B cell (primary cell): ENCODE data around the gene LSM12. TPM values are rescaled to one million over a fixed set of nuclear protein-coding genes. Genes with fewer than 3 reads are reported as not detected.

ENCODE experiments used
- ATAC-seq: fragments of 200-7000 bp; cut with Tn5 transposase; one replicate; pipeline ENCODE4 v1.10.0; 2021; ENCODE audit warnings: low read depth, mild to moderate bottlenecking, moderate number of reproducible peaks, moderate library complexity
- CTCF ChIA-PET: fragments of 350-600 bp; sonication (Branson Sonifier 250); formaldehyde crosslinking; loops from one replicate; lab custom pipeline; 2021; ENCODE audit warnings: antibody characterized with exemption, inconsistent platforms; lab: Charles Lee
- POLR2A ChIA-PET: fragments of 350-600 bp; sonication (Branson Sonifier 250); formaldehyde crosslinking; loops from one replicate; lab custom pipeline; 2021; ENCODE audit warnings: antibody characterized with exemption; lab: Charles Lee
- DNase-seq: peaks from one replicate; pipeline ENCODE4 v3.0.0; 2013
- H2AFZ ChIP-seq: 2 replicates; pipeline ENCODE4 v1.6.1; 2012; ENCODE audit warnings: mild to moderate bottlenecking, low read depth, low read length; ENCODE audit not compliant: insufficient read depth, poor library complexity, severe bottlenecking
- H3K27ac ChIP-seq, 2 donors: 1 replicate in 1 of 2; 2 replicates in 1 of 2; pipeline ENCODE4 v1.5.1; 2012 to 2013; ENCODE audit warnings: low read length in 2 of 2, mild to moderate bottlenecking in 2 of 2, moderate library complexity in 1 of 2
- H3K27me3 ChIP-seq, 4 experiments: fragments of 200-600 bp in 1 of 4; sonication (generic) in 1 of 4; replicated peaks in 1 of 4; 1 replicate in 2 of 4; 2 replicates in 2 of 4; pipeline versions ENCODE4 v1.6.1 to v1.7.0; 2013 to 2016; ENCODE audit warnings: low read length in 3 of 4, mild to moderate bottlenecking in 2 of 4, mixed read lengths in 1 of 4, moderate library complexity in 1 of 4; ENCODE audit not compliant: insufficient read depth in 4 of 4, control insufficient read depth in 3 of 4; ENCODE audit errors: control extremely low read depth in 1 of 4
- H3K36me3 ChIP-seq, 2 experiments: replicated peaks in 1 of 2; 1 replicate in 1 of 2; 2 replicates in 1 of 2; pipeline versions ENCODE4 v1.6.1 to v1.7.1; 2013; ENCODE audit warnings: low read length in 1 of 2; ENCODE audit not compliant: insufficient read depth in 2 of 2, control insufficient read depth in 1 of 2; ENCODE audit errors: control extremely low read depth in 1 of 2, extremely low read depth in 1 of 2
- H3K4me1 ChIP-seq, 2 donors: fragments of 200-600 bp in 1 of 2; sonication (generic) in 1 of 2; 1 replicate in 1 of 2; 2 replicates in 1 of 2; pipeline versions ENCODE4 v1.5.1 to v1.6.1; 2013 to 2017; ENCODE audit warnings: low read length in 2 of 2; ENCODE audit not compliant: control insufficient read depth in 2 of 2, insufficient read depth in 2 of 2
- H3K4me2 ChIP-seq: replicated peaks from 2 replicates; pipeline ENCODE3; 2012; ENCODE audit warnings: mild to moderate bottlenecking, low read depth, low read length; ENCODE audit not compliant: poor library complexity, severe bottlenecking
- H3K4me3 ChIP-seq, 5 experiments: fragments of 200-600 bp in 1 of 5; sonication (generic) in 1 of 5; 1 replicate in 3 of 5; 2 replicates in 2 of 5; pipeline versions ENCODE4 v1.5.1 to v1.7.0; 2011 to 2016; ENCODE audit warnings: low read length in 4 of 5, mild to moderate bottlenecking in 4 of 5, low read depth in 2 of 5, control low read depth in 1 of 5, moderate library complexity in 1 of 5; ENCODE audit not compliant: insufficient read depth in 1 of 5; ENCODE audit errors: control extremely low read depth in 1 of 5, extremely low read depth in 1 of 5
- H3K79me2 ChIP-seq: fragments of 200-600 bp; sonication (generic); one replicate; pipeline ENCODE4 v1.6.0; 2016; ENCODE audit warnings: low read length; ENCODE audit not compliant: control insufficient read depth, insufficient read depth
- H3K9ac ChIP-seq: fragments of 200-600 bp; sonication (generic); 2 replicates; pipeline ENCODE4 v1.6.1; 2017; ENCODE audit warnings: mild to moderate bottlenecking, low read length, moderate library complexity
- H3K9me3 ChIP-seq, 3 donors: one replicate each; pipeline versions ENCODE4 v1.6.1 to v1.7.1; 2013; ENCODE audit warnings: low read length in 2 of 3; ENCODE audit not compliant: control insufficient read depth in 2 of 3, insufficient read depth in 1 of 3; ENCODE audit errors: control extremely low read depth in 1 of 3
- H4K20me1 ChIP-seq: 2 replicates; pipeline ENCODE4 v1.6.0; 2012; ENCODE audit warnings: mild to moderate bottlenecking, low read length; ENCODE audit not compliant: insufficient read depth, control insufficient read depth, poor library complexity, severe bottlenecking
- H3K27ac Mint-ChIP-seq: one replicate; pipeline ENCODE4 v1.8.0; 2021; ENCODE audit warnings: mixed read lengths
- H3K27me3 Mint-ChIP-seq: one replicate; pipeline ENCODE4 v1.8.0; 2021; ENCODE audit warnings: mixed read lengths
- H3K4me1 Mint-ChIP-seq: one replicate; pipeline ENCODE4 v1.8.0; 2021; ENCODE audit warnings: mixed read lengths
- H3K4me3 Mint-ChIP-seq: one replicate; pipeline ENCODE4 v1.8.0; 2021; ENCODE audit warnings: mixed read lengths
- H3K9me3 Mint-ChIP-seq: one replicate; pipeline ENCODE4 v1.8.0; 2022; ENCODE audit warnings: mixed read lengths; ENCODE audit not compliant: insufficient read depth
- EZH2 ChIP-seq: IDR thresholded peaks from 2 replicates; pipeline ENCODE4 v1.6.1; 2012; ENCODE audit warnings: borderline replicate concordance, low read depth, mild to moderate bottlenecking, moderate library complexity, low read length; ENCODE audit not compliant: insufficient read depth, poor library complexity, severe bottlenecking
- WGBS: methylation state at CpG from one replicate; pipeline ENCODE4 v1.1.5; 2013; ENCODE audit warnings: missing lambda C conversion rate; ENCODE audit not compliant: insufficient coverage; 5-methylcytosine and 5-hydroxymethylcytosine counted together
- intact Hi-C: fragments of 100-400 bp; cut with micrococcal nuclease; formaldehyde crosslinking; loops from one replicate; pipeline ENCODE4 v1.10.0; 2022
- polyA plus RNA-seq: library from polyadenylated mRNA; depleted of rRNA; stranded (reverse); fragments of >200 nt; gene quantifications from 2 replicates; pipeline ENCODE4 v1.2.3, GENCODE V29; 2012
- total RNA-seq, 2 donors: library from RNA; stranded (reverse); fragments of 120-200 nt in 1 of 2; gene quantifications; 1 replicate in 1 of 2; 2 replicates in 1 of 2; pipeline versions ENCODE4 v1.2.3 to v1.2.4, GENCODE V29; 2013 to 2022
- TF ChIP-seq, protein P1 (sequence below): fragments of 200-600 bp; IDR thresholded peaks from one replicate; pipeline ENCODE4 v1.8.0; 2022; ENCODE audit warnings: antibody characterized with exemption, mild to moderate bottlenecking

The LSM12 gene
- total and polyA plus RNA-seq, 2 donors (not counting 1 experiment from before 2014, with no cell fraction given): 16.8 to 31.2 TPM

DNA sequence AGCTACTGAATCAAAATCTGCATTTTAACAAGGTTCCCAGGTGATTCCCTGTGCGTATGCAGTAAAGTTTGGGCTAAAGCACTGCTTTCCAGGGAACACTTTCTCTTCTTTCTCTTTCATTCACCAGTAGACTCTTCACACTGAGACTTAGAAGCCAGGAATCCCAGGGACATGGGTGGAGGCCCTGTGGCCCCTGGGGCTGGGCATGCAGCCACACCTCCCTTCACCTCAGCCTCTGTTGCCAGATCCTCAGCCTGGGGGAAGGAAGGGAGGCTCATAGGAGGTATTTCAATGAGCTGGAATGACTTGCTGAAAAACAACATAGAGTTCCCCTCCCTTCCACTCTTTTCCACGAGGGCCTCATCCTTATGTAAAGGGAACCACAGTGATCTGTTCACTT, 5.3 kb upstream of the LSM12 start:
- Histone ChIP-seq H3K79me2 (peaks cover 24% of the 10 kb centered on the region), H3K9ac (no peak overlapping the region), H3K9me3 (no peaks in the 10 kb centered on the region), H3K27ac (peak overlapping the region in 1 of 2 donors; percentile 65), H3K4me1 (peaks cover 19 to 25% of the 10 kb centered on the region in 2 donors), H4K20me1 (no peaks in the 10 kb centered on the region), H3K4me2 (peak overlapping the region; percentile 90), H3K4me3 (no peak overlapping the region), H3K36me3 (peaks cover 0 to 23% of the 10 kb centered on the region in 2 experiments), H2AFZ (no peak overlapping the region), H3K27me3 (no peaks in the 10 kb centered on the region)
- TF ChIP-seq EZH2: no peak
- TF ChIP-seq, protein P1, sequence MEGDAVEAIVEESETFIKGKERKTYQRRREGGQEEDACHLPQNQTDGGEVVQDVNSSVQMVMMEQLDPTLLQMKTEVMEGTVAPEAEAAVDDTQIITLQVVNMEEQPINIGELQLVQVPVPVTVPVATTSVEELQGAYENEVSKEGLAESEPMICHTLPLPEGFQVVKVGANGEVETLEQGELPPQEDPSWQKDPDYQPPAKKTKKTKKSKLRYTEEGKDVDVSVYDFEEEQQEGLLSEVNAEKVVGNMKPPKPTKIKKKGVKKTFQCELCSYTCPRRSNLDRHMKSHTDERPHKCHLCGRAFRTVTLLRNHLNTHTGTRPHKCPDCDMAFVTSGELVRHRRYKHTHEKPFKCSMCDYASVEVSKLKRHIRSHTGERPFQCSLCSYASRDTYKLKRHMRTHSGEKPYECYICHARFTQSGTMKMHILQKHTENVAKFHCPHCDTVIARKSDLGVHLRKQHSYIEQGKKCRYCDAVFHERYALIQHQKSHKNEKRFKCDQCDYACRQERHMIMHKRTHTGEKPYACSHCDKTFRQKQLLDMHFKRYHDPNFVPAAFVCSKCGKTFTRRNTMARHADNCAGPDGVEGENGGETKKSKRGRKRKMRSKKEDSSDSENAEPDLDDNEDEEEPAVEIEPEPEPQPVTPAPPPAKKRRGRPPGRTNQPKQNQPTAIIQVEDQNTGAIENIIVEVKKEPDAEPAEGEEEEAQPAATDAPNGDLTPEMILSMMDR: no peak
- ATAC-seq (no peak), DNase-seq (no peak)
- ChIA-PET POLR2A (interaction anchor here (0.6 kb wide), 1 partner anchor 30 kb away, joined by 5 read pairs; no protein-coding TSS in a partner anchor), CTCF (interaction anchor here (1.3 kb wide), 1 partner anchor 12 kb away, joined by 3 read pairs; no protein-coding TSS in a partner anchor)
- intact Hi-C loops: loop anchor here (2.0 kb wide), 1 partner anchor 253 kb away; the partner anchor contains the start of gene SLC25A39
- Mint-ChIP-seq H3K4me1 (peaks cover 29% of the 10 kb centered on the region), H3K27me3 (no peaks in the 10 kb centered on the region), H3K9me3 (no peaks in the 10 kb centered on the region), H3K27ac (peak overlapping the region; percentile 82), H3K4me3 (peak overlapping the region; percentile 84)
- 71% methylated on average over 2 of the region's 2 CpGs for WGBS

DNA sequence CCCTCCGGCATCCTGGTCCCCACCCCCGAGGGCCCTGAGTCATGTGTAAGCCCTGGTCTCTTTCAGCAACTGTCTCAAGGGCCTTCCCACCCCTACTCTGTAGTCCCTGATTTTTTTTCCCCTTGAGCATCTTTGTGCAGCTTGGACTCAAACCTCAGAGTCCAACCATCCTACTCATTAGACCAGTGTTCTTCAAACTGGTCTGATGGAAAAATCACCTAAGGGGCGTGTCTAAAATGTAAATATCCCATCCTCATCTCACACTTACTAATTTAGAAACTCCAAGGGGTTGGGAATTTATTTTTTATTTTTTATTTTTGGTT, 4.7 kb upstream of the LSM12 start:
- Mint-ChIP-seq H3K4me1 (peaks cover 32% of the 10 kb centered on the region), H3K27me3 (no peaks in the 10 kb centered on the region), H3K27ac (peak overlapping the region; percentile 82), H3K4me3 (peak overlapping the region; percentile 93), H3K9me3 (no peaks in the 10 kb centered on the region)
- POLR2A ChIA-PET: interaction anchor here (0.6 to 1.1 kb wide), 2 partner anchors 30 to 53 kb away, joined by 4 to 5 read pairs; partner anchors contain the start of gene HDAC5
- DNase-seq: no peak
- WGBS: 0% methylated on average over 2 of the region's 3 CpGs
- CTCF ChIA-PET: interaction anchor here (0.7 to 1.4 kb wide), 3 partner anchors 45 to 57 kb away, joined by 3 to 4 read pairs (median 3); partner anchors contain the start of genes HDAC5 and TMEM101
- H2AFZ ChIP-seq: peak overlapping the region; percentile 80
- H3K27ac ChIP-seq: peak overlapping the region; percentile 31 to 65
- intact Hi-C loops: loop anchor here (2.0 kb wide), 1 partner anchor 254 kb away; the partner anchor contains the start of gene SLC25A39
- no peaks in the 10 kb centered on the region for H3K9me3 ChIP-seq
- H3K9ac ChIP-seq: peak overlapping the region; percentile 86
- H3K79me2 ChIP-seq: peaks cover 27% of the 10 kb centered on the region
- H3K36me3 ChIP-seq: peaks cover 0 to 17% of the 10 kb centered on the region in 2 experiments
- no peaks in the 10 kb centered on the region for H3K27me3 ChIP-seq
- peaks cover 19 to 27% of the 10 kb centered on the region in 2 donors for H3K4me1 ChIP-seq
- no peaks in the 10 kb centered on the region for H4K20me1 ChIP-seq
- TF ChIP-seq, protein P1: no peak
- TF ChIP-seq EZH2: no peak
- ATAC-seq: no peak
- H3K4me3 ChIP-seq: peak overlapping the region; percentile 13 to 87 (median 73)
- H3K4me2 ChIP-seq: peak overlapping the region; percentile 90
